Endodermal cell (in vitro differentiated cells): Measurements from ENCODE around the gene UFC1. TPM values are rescaled to one million over a fixed set of nuclear protein-coding genes. Genes with fewer than 3 reads are reported as not detected.

Experiments
- DNase-seq: peaks from one replicate; pipeline ENCODE4 v3.0.0-alpha.2; 2017
- H3K27ac ChIP-seq: 2 replicates; pipeline ENCODE4 v1.5.1; 2013; ENCODE audit warnings: mild to moderate bottlenecking, low read depth, low read length, moderate library complexity
- H3K27me3 ChIP-seq: 2 replicates; pipeline ENCODE4 v1.6.1; 2013; ENCODE audit warnings: mild to moderate bottlenecking, low read length, moderate library complexity; ENCODE audit not compliant: insufficient read depth, control insufficient read depth, poor library complexity, severe bottlenecking
- H3K36me3 ChIP-seq: 2 replicates; pipeline ENCODE4 v1.7.0; 2013; ENCODE audit warnings: mild to moderate bottlenecking, low read length, moderate library complexity; ENCODE audit not compliant: control insufficient read depth, insufficient read depth
- H3K4me1 ChIP-seq: one replicate; pipeline ENCODE4 v1.7.0; 2013; ENCODE audit warnings: low read length; ENCODE audit not compliant: control insufficient read depth, insufficient read depth
- H3K4me3 ChIP-seq: 2 replicates; pipeline ENCODE4 v1.5.1; 2013; ENCODE audit warnings: mild to moderate bottlenecking, low read length, moderate library complexity
- H3K9ac ChIP-seq: 2 replicates; pipeline ENCODE4 v1.6.1; 2013; ENCODE audit warnings: mild to moderate bottlenecking, low read length, moderate library complexity; ENCODE audit not compliant: poor library complexity, severe bottlenecking; ENCODE audit errors: extremely low read depth
- H3K9me3 ChIP-seq: 2 replicates; pipeline ENCODE4 v1.6.1; 2013; ENCODE audit warnings: mild to moderate bottlenecking, low read length, moderate library complexity; ENCODE audit not compliant: control insufficient read depth
- H3K27ac Mint-ChIP-seq: 2 replicates; pipeline ENCODE4 v1.8.0; 2020; ENCODE audit warnings: mixed read lengths
- H3K27me3 Mint-ChIP-seq: 2 replicates; pipeline ENCODE4 v1.8.0; 2021; ENCODE audit warnings: mild to moderate bottlenecking, mixed read lengths; ENCODE audit not compliant: insufficient read depth
- H3K36me3 Mint-ChIP-seq: 2 replicates; pipeline ENCODE4 v1.8.0; 2020; ENCODE audit warnings: low read depth, mixed read lengths
- H3K4me1 Mint-ChIP-seq: 2 replicates; pipeline ENCODE4 v1.8.0; 2020; ENCODE audit warnings: mixed read lengths
- H3K4me3 Mint-ChIP-seq: 2 replicates; pipeline ENCODE4 v1.8.0; 2020; ENCODE audit warnings: mild to moderate bottlenecking, moderate library complexity, mixed read lengths
- H3K9me3 Mint-ChIP-seq: 2 replicates; pipeline ENCODE4 v1.8.0; 2020; ENCODE audit warnings: mild to moderate bottlenecking, mixed read lengths
- CTCF ChIP-seq: fragments of 200-600 bp; sonication (generic); conservative IDR thresholded peaks from 2 replicates; pipeline ENCODE4 v1.5.0; 2021; ENCODE audit warnings: antibody characterized with exemption, mild to moderate bottlenecking
- WGBS, 2 experiments: methylation state at CpG; one replicate each; pipeline versions ENCODE4 v1.1.5 to v1.1.7; 2013; ENCODE audit warnings: missing lambda C conversion rate in 2 of 2, mixed read lengths in 1 of 2; ENCODE audit not compliant: insufficient coverage in 1 of 2, insufficient read length in 1 of 2; 5-methylcytosine and 5-hydroxymethylcytosine counted together
- total RNA-seq, 2 donors: library from RNA; stranded (reverse); fragmentation: NEBNext Ultra II Directional in 1 of 2; extraction: Animal tissue kit (Norgen Biotek cat#: 25700) in 1 of 2; gene quantifications; 2 replicates in 1 of 2; 3 replicates in 1 of 2; pipeline ENCODE4 v1.2.1, GENCODE V29; 2021

UFC1 gene
- total RNA-seq, 2 donors from 2014 or later: 89.5 to 97.1 TPM

GRCh38 chr1:161161652-161162051 is 7.9 kb downstream of the UFC1 start:
- no peak overlapping the region for H3K9ac ChIP-seq
- Mint-ChIP-seq H3K4me3 (no peak overlapping the region), H3K9me3 (no peaks in the 10 kb centered on the region), H3K27me3 (no peaks in the 10 kb centered on the region), H3K4me1 (peaks cover 23% of the 10 kb centered on the region), H3K36me3 (peaks cover 35% of the 10 kb centered on the region), H3K27ac (peak overlapping the region; percentile 57)
- 91 to 94% methylated on average over 3 to 5 of the region's 5 CpGs for WGBS, 2 experiments
- no peak for TF ChIP-seq CTCF
- H3K36me3 ChIP-seq: peaks cover 55% of the 10 kb centered on the region
- no peaks in the 10 kb centered on the region for H3K27me3 ChIP-seq
- no peaks in the 10 kb centered on the region for H3K9me3 ChIP-seq
- no peak overlapping the region for H3K27ac ChIP-seq
- peaks cover 5% of the 10 kb centered on the region for H3K4me1 ChIP-seq
- no peak for DNase-seq
- no peak overlapping the region for H3K4me3 ChIP-seq

GRCh38 chr1:161162052-161162451 is 8.3 kb downstream of the UFC1 start:
- H3K27ac Mint-ChIP-seq: peak overlapping the region; percentile 57
- Histone ChIP-seq H3K27ac (no peak overlapping the region), H3K36me3 (peaks cover 52% of the 10 kb centered on the region), H3K4me3 (no peak overlapping the region), H3K9me3 (no peaks in the 10 kb centered on the region), H3K9ac (no peak overlapping the region), H3K4me1 (peaks cover 5% of the 10 kb centered on the region), H3K27me3 (no peaks in the 10 kb centered on the region)
- WGBS, 2 experiments: 86 to 94% methylated on average over 3 to 7 of the region's 7 CpGs
- no peak overlapping the region for H3K4me3 Mint-ChIP-seq
- peaks cover 32% of the 10 kb centered on the region for H3K36me3 Mint-ChIP-seq
- peaks cover 26% of the 10 kb centered on the region for H3K4me1 Mint-ChIP-seq
- no peak for DNase-seq
- H3K9me3 Mint-ChIP-seq: no peaks in the 10 kb centered on the region
- no peak for TF ChIP-seq CTCF
- H3K27me3 Mint-ChIP-seq: no peaks in the 10 kb centered on the region

GRCh38 chr1:161162806-161163205 is 9.0 kb downstream of the UFC1 start:
- DNase-seq: no peak
- H3K4me3 ChIP-seq: no peak overlapping the region
- H3K27ac Mint-ChIP-seq: no peak overlapping the region
- H3K4me1 ChIP-seq: peaks cover 5% of the 10 kb centered on the region
- H3K27me3 Mint-ChIP-seq: no peaks in the 10 kb centered on the region
- H3K9me3 Mint-ChIP-seq: no peaks in the 10 kb centered on the region
- TF ChIP-seq CTCF: no peak
- no peak overlapping the region for H3K9ac ChIP-seq
- peaks cover 28% of the 10 kb centered on the region for H3K4me1 Mint-ChIP-seq
- peaks cover 44% of the 10 kb centered on the region for H3K36me3 ChIP-seq
- peaks cover 26% of the 10 kb centered on the region for H3K36me3 Mint-ChIP-seq
- WGBS, 2 experiments: 87 to 97% methylated on average over 3 to 9 of the region's 10 CpGs
- no peaks in the 10 kb centered on the region for H3K27me3 ChIP-seq
- H3K9me3 ChIP-seq: no peaks in the 10 kb centered on the region
- no peak overlapping the region for H3K4me3 Mint-ChIP-seq
- no peak overlapping the region for H3K27ac ChIP-seq
